Measurements from ENCODE around the gene SERPINA1. TPM values are rescaled to one million over a fixed set of nuclear protein-coding genes. Genes with fewer than 3 reads are reported as not detected.
"Not testable (repeated sequence)": the region's sequence is repeated elsewhere in the genome, so short reads cannot be mapped to it uniquely, and the experiment has no call there.

Gene SERPINA1
- total RNA-seq, 1 experiment from 2014 or later, result not detected

DNA sequence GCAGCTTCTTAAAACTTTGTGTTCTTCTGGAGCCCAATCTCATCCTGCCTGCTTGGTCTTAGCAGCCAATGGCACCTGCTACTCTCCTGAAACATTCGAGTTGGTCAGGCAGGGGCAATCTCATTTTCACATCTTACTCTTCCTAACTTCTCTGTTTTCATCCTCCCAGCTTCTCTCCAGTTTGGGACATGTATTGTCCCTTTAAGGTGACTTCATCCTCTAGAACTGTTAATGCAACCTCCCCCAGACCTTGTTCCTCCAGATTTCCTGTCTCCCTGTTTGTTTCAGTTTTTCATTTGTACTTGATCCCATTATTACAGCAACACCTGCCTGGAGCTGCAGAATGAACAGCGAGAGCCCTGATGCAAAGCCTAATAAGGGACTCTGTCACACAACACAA is 32.9 kb upstream of the SERPINA1 start:
- H3K36me3 ChIP-seq (ENCODE audit: low read depth), result no peaks in the 10 kb centered on the region
- H2AFZ ChIP-seq, result no peak overlapping the region
- no peak for DNase-seq
- H3K27me3 ChIP-seq (ENCODE audit: insufficient read depth, low read depth), result no peaks in the 10 kb centered on the region
- no peak overlapping the region for H3K4me2 ChIP-seq
- H3K79me2 ChIP-seq (ENCODE audit: low read depth), result no peaks in the 10 kb centered on the region
- ChIA-PET CTCF (no interaction called here), POLR2A (ENCODE audit: unreplicated experiment) (no interaction called here)
- no peaks in the 10 kb centered on the region for H3K9me3 ChIP-seq (ENCODE audit: insufficient read depth, low read depth)
- intact Hi-C loops (cut with micrococcal nuclease; ENCODE audit: unreplicated experiment), result no loop called here
- no peak overlapping the region for H3K27ac ChIP-seq
- no peaks in the 10 kb centered on the region for H3K4me1 ChIP-seq (replicated peaks; ENCODE audit: insufficient read depth)
- H3K4me3 ChIP-seq, result no peak overlapping the region
- no TSS peak for BruUV-seq (replicated peaks)
- H3F3A ChIP-seq (ENCODE audit: insufficient read depth, low read depth), result no peaks in the 10 kb centered on the region
- TF ChIP-seq, protein P1, sequence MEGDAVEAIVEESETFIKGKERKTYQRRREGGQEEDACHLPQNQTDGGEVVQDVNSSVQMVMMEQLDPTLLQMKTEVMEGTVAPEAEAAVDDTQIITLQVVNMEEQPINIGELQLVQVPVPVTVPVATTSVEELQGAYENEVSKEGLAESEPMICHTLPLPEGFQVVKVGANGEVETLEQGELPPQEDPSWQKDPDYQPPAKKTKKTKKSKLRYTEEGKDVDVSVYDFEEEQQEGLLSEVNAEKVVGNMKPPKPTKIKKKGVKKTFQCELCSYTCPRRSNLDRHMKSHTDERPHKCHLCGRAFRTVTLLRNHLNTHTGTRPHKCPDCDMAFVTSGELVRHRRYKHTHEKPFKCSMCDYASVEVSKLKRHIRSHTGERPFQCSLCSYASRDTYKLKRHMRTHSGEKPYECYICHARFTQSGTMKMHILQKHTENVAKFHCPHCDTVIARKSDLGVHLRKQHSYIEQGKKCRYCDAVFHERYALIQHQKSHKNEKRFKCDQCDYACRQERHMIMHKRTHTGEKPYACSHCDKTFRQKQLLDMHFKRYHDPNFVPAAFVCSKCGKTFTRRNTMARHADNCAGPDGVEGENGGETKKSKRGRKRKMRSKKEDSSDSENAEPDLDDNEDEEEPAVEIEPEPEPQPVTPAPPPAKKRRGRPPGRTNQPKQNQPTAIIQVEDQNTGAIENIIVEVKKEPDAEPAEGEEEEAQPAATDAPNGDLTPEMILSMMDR (conservative IDR thresholded peaks at IDR 0.05), result no peak
- TF ChIP-seq EZH2 (IDR thresholded peaks at IDR 0.05; ENCODE audit: low read depth), result no peak
- H3K9me2 ChIP-seq (ENCODE audit: insufficient read depth), result no peaks in the 10 kb centered on the region
- no peaks in the 10 kb centered on the region for H4K20me1 ChIP-seq (ENCODE audit: insufficient read depth)

DNA sequence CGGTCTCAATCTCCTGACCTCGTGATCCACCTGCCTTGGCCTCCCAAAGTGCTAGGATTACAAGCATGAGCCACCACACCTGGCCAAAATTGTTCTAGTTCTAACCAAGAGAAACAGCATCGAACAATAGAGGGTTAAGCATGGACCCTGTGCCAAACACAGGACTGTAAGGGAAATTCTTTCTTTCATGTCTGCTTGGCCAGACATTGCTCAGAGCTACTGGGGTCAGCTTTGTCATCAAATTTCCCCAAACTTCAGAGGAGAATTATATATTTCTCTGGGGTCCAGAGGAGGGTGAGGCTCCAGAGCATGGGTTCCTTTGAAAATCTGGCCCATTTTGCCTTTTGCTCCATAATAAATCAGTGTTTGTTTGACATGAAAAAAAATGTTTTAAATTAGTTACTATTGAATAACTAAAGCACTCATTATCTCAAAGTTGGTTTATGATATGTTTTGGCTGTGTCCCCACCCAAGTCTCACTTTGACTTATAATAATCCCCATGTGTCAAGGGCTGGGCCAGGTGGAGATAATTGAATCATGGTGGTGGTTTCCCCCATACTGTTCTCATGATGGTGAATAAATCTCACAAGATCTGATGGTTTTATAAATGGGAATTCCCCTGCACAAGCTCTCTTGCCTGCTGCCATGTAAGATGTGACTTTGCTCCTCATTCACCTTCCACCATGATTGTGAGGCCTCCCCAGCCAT is 29.2 kb upstream of the SERPINA1 start:
- intact Hi-C loops (cut with micrococcal nuclease; ENCODE audit: unreplicated experiment); H3K9me3 ChIP-seq (ENCODE audit: insufficient read depth, low read depth); H3K4me2 ChIP-seq; BruUV-seq (replicated peaks); H3F3A ChIP-seq (ENCODE audit: insufficient read depth, low read depth); H3K27me3 ChIP-seq (ENCODE audit: insufficient read depth, low read depth); H3K36me3 ChIP-seq (ENCODE audit: low read depth); H3K4me1 ChIP-seq (replicated peaks; ENCODE audit: insufficient read depth); H3K79me2 ChIP-seq (ENCODE audit: low read depth); H3K27ac ChIP-seq; H4K20me1 ChIP-seq (ENCODE audit: insufficient read depth); H2AFZ ChIP-seq; CTCF ChIA-PET; DNase-seq; H3K4me3 ChIP-seq; H3K9me2 ChIP-seq (ENCODE audit: insufficient read depth); POLR2A ChIA-PET (ENCODE audit: unreplicated experiment): not testable (repeated sequence)

- BruUV-seq (replicated peaks), result no TSS peak
- no peaks in the 10 kb centered on the region for H4K20me1 ChIP-seq (ENCODE audit: insufficient read depth)
- intact Hi-C loops (cut with micrococcal nuclease; ENCODE audit: unreplicated experiment), result no loop called here
- no peak overlapping the region for H3K4me2 ChIP-seq
- no peaks in the 10 kb centered on the region for H3K36me3 ChIP-seq (ENCODE audit: low read depth)
- POLR2A ChIA-PET (ENCODE audit: unreplicated experiment), result no interaction called here
- H3K27ac ChIP-seq, result no peak overlapping the region
- no peaks in the 10 kb centered on the region for H3K9me3 ChIP-seq (ENCODE audit: insufficient read depth, low read depth)
- H3K4me1 ChIP-seq (replicated peaks; ENCODE audit: insufficient read depth), result no peaks in the 10 kb centered on the region
- no peak for DNase-seq
- CTCF ChIA-PET, result no interaction called here
- H3K4me3 ChIP-seq, result no peak overlapping the region
- no peak overlapping the region for H2AFZ ChIP-seq
- H3K79me2 ChIP-seq (ENCODE audit: low read depth), result no peaks in the 10 kb centered on the region
- H3K27me3 ChIP-seq (ENCODE audit: insufficient read depth, low read depth), result no peaks in the 10 kb centered on the region
- no peaks in the 10 kb centered on the region for H3K9me2 ChIP-seq (ENCODE audit: insufficient read depth)
- TF ChIP-seq, protein P1 (conservative IDR thresholded peaks at IDR 0.05), result no peak
- TF ChIP-seq EZH2 (IDR thresholded peaks at IDR 0.05; ENCODE audit: low read depth), result no peak
- H3F3A ChIP-seq (ENCODE audit: insufficient read depth, low read depth), result no peaks in the 10 kb centered on the region
Observed at GRCh38 chr14:94412671-94413638, 24.6 kb upstream of the SERPINA1 start.

Data from PC-9 (cell line).